Activated gamma-delta T cell (primary cell): Measurements from ENCODE around the gene ZNF787.

Source experiments
- DNase-seq: peaks from one replicate; lab custom pipeline; 2025; lab: John Stamatoyannopoulos, UW

Gene ZNF787

DNA sequence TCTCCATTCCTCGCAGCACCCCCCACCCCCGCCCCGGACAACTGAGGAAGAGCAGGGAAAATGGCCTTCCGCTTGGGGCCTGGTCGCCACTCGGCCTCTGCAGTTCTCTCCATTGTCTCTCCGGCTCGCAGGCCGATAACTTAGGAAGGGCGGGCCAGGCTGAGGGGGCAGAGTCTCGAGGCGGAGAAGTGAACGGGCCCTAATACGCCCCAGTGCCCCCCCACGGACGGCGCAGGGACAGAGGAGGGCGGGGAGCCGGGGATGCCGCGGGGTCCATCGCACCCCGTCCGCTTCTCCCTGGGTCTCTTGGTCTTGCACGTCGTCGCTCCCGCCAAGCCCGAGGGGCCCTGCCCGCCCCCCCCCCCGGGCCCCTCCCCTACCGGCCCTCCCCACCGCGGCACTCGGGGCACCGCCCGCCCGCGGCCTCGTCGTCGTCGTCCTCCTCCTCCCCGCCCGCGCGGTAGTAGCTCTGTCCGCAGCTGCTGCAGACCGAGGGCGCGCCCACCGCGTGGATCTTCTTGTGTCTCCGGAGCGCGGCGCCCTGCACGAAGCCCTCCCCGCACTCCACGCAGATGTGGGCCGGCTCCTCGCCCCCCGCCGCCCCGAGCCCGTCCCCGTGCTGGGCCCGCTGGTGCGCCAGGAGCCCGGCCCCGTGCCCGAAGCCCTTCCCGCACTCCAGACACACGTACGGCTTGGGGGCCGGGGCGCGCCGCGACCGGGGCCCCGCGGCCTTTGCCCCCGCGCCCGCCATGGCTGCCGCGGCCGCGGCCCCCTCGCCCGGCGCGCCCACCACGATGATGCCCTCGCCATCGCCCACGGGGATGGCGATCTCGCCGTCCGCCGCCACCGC lies 33.2 kb downstream of the ZNF787 start:
- no peak for DNase-seq

DNA sequence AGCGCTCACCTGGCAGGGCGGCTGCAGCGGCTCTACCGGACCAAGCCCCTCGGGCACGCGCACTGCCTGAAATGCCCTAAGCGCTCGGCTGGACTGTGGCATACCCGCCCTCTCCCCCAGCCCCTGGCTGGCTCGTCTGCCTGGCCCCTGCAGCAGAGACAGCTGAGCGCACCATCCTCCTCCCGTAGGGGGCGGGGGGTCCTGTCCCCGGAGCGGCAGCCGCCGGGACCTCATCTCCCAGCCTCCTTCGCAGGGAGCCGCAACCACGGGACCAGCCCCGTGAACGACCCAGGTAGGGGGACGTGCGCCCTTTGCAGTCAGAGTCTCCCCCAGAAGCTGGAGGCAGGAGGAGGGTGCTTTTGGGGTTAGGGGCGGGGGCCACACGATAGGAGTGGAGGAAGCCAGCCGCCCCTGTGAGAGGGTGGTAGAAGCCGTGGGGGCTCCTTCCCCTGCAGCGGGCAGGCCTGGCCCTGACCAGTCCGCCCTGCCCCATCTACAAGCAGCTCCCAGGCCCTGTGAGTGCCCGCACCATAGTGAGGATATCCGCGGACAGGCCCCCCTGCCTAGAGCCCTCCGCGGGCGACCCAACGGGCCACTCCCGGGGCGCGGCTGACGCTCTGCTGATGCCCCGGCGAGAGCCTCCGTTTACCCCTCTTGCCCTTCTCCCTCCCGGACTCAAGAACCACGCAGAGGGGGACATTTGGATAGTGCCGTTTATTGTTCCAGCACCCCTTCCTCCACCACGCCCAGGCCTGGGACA lies 34.2 kb downstream of the ZNF787 start:
- DNase-seq: no peak

DNA sequence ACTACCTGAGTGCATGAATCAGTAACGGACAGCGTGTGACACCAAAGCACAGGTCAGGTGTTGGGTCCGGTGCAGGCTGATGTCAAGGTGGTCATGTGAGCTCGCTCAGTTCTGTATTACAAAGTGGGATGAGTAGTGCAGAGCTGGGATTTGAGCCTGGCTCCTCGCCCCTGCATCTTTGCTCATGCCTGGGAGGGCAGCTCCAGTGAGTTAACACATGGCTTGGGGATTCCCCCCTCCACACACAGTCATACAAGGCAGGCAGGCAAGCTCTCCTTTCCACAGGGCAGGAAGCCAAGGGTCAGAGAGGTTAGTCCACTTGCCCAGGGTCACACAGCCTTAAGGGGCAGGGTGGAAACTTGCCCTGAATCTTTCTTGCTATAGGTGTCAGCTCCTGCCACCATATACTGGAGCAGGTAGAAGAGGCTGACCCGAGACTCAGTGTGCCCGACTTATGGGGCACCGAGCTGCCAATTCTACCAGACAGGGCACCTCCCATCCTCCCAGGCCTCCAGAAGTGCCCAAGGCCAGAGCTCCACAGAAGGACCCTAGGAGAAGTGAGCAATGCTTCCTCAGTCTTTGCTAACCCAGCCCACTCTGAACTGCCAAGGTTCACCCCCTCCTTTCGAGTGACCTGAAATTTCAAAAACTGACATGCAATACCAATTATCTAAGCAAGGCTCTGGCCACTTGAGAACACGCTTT lies 35.4 kb downstream of the ZNF787 start:
- DNase-seq: no peak

DNA sequence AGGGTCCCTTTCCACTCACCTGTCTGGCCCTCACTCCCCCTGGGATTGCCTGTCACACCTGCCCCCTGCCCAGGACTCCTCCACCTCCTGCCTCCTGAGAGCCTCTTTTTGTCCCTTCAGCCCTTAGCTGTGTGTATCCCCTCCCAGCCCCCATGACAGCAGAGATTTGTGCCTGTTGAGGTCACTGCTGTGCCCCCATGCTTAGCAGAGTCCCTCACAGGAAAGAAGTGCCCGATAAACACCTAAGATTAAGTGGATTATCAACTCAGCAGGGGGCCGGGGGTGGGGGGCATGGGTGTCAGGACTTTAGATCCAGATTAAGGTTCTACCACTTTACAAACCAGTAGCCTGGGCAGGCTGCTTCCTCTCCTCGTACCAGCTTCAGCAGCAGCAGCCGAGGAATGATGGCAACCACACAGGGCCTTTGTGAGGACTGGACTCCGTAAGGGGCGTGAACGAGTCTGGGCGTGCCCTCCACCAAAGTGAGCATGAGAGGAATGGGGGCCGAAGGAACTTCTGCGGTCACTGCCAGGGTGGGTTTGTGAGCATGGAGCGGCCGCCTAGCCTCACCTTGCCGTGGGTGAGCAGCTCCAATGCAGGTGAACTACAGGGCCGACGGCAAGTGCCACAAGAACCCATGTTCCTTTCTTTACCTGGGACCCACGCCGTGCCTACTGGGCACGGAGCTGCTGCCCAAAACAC lies 36.1 kb downstream of the ZNF787 start:
- DNase-seq: no peak

DNA sequence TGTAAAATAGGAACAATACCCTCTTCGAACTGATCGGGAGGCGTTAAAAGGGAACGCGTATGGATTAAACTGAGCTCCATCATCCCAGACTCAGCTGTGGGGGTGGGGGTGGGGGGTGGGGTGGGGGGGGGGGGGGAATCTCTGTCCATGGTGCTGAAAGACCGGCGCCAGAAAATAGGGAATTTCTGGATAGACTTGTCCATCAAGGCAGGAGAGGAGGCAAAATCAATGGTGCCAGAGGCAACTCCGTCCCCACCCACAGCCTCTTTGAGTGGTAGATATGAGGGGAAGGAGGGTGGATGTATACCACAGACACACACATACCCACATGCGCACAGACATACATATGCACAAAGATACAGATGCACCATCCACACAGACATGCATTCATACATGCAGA lies 37.4 kb downstream of the ZNF787 start:
- DNase-seq: no peak

DNA sequence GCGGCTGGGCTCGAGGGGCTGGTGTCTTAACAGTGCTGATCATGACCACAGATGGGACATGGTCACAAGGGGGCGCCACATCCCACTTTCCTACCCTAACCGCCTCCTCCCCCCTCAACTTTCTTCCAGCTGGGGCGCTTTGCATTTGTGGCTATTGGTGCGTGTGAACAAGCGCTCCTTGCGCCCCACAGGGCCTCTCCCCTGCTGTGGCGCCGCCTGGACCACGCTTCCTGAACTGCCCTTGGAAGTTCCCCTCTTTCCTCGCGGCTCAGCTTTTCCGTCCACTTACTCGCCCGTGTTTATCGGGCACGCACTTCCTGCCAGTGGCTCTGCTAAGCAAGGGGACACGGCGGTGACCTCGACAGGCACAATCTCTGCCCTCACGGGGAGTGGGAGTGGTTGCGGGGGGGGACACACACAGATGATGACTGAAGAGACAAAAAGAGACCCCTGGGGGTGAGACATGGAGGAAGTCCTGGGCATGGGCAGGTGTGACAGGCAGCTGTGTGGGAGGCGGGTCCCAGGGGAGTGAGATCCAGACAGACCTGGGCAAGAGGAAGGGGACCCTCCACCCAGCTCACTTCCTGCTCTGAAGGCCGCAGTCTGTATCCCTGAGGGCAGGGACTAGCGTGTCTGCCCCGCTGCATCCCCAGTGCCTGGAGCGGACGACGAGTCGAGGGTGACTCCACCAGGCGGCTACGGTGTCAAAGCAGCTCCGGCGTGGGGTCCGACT lies 40.3 kb downstream of the ZNF787 start:
- no peak for DNase-seq

DNA sequence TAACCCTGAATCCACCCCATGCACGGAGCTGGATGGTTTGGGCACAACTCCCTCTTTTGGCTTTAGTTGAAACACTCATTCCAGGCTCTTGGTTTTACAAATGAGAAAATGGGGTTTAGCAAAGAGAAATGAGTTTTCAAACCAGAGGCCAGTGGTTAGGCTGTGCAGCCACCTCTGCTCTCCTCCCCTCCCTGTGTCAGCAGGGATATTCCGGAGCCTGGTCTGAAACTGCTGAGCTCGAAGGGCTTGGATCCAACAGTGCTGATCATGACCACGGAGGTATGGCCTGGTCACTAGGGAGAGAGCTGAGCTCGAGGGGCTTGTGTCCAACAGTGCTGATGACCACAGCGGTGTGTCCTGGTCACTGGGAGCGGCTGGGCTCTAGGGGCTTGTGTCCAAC lies 41.5 kb downstream of the ZNF787 start:
- no peak for DNase-seq

DNA sequence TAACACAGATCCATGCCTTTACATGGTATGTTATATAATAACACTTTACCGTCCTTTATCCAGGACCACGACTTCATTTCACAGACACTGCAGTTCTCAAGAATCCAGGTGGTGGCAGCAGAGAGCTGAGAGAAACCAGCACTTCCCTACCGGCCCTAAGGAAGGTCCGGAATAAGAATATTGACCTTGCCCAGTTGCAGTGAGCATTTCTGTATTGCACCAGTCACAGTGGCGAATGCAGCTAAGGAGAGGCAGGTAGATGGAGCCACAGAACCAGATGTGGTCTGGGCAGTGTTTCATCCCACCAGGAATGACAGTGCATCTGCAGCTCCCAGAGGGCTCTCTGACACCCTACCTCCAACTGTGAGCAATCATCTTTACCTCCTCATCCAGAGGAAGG lies 44.6 kb downstream of the ZNF787 start:
- no peak for DNase-seq

DNA sequence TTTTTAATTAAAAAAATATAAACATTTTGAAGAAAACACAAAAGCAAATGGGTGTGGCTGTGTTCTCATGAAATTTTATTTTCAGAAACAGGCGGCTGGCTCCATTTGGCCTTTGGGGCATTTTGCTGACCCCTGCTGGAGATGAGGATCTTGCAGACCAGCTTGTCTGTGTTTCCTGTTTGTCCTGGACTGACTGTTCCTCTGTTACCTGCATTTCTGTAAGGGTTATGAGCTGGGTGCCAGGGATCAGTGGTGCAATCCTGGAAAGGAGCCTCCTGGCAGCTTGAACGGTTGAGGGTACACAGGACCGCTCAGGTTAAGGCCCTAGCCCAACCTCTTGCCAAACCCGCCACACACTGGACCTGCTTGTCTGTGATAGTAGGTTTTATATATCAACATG lies 49.9 kb downstream of the ZNF787 start:
- no peak for DNase-seq

DNA sequence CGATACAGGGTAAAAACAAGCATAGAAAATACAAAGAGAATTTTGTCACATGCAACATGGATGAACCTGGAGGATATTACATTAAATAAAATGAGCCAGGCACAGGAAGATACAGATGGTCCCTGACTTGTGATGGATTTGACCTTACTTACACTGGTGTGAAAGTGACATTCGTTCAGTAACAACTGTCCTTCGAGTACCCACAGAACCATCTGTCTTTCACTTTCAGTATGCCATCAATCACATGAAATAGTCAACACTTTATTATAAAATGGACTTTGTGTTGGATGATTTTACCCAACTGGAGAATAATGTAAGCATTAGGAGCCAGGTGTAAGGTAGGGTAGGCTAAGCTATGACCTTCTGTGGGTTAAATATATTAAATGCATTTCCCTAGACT lies 51.5 kb downstream of the ZNF787 start:
- DNase-seq: no peak

DNA sequence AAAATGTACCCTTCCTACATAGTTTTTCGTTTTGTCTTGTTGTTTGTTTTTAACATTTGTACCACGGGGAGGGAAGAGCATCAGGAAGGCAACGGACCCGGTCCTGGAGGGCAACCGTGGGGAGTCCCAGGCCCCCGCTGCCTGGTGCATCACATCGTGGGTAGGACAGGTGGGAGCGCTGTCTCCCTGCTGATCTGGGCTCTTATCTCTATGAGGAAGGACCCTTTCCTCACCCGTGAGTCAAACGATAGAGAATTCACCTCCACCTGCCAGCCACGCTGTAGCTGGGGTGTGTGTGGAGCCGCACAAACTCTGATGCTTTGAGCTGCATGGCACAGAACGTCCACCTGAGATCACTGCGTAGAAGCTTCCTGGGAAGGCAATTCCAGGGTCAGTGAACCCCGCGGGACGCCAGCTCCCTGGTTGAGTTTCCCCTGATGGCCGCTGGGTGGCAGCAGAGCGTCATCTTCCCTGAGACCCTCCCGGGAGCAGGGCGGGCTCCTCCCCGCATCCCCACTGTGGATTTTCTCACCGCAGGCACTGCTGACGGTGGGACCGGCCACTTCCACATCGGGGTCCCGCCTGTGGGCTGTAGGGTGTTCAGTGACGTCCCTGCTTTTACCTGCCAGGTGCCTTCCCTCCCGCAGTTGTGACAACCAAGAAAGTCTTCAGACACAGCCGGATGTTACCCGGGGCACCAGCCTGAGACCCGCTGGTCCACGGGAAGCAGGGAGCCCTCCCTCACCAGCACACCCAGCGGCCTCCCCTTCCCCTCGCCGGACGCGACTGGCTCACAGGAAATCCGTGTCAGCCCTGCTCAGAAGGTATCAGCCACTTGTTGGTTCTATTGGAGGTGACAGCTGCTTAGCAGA lies 54.7 kb downstream of the ZNF787 start:
- peak; percentile 29 for DNase-seq

DNA sequence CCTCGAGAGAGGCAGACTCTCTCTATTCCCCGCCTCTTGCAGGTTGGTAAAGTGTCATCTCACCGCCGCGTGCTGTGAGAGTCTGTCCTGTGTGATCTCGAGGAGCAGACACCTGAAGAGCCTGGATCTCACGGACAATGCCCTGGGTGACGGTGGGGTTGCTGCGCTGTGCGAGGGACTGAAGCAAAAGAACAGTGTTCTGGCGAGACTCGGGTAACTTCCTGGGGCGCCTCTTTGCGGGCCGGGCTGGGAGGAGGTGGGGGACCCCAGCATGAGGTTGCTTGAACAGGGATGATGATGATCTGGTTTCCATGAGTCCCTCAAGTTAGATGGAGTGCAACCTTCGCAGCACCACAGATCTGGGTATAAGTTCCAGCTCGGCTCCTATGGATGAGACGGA lies 67.5 kb downstream of the ZNF787 start:
- DNase-seq: no peak
